Activated naive CD4-positive, alpha-beta T cell treated with anti-CD3 and anti-CD28 coated beads, Interleukin-2, amount 50 U/mL, for 24 hours (primary cell): Measurements from ENCODE around the gene RMRP.

ENCODE experiments used
- H3K27ac Mint-ChIP-seq: one replicate; pipeline ENCODE4 v1.8.0; 2021; ENCODE audit warnings: mild to moderate bottlenecking, mixed read lengths
- H3K27me3 Mint-ChIP-seq: one replicate; pipeline ENCODE4 v1.8.0; 2021; ENCODE audit warnings: mixed read lengths
- H3K36me3 Mint-ChIP-seq: one replicate; pipeline ENCODE4 v1.8.0; 2021; ENCODE audit warnings: mixed read lengths
- H3K4me1 Mint-ChIP-seq: one replicate; pipeline ENCODE4 v1.8.0; 2021; ENCODE audit warnings: mixed read lengths
- H3K4me3 Mint-ChIP-seq: one replicate; pipeline ENCODE4 v1.8.0; 2021; ENCODE audit warnings: mild to moderate bottlenecking, mixed read lengths
- H3K9me3 Mint-ChIP-seq: one replicate; pipeline ENCODE4 v1.8.0; 2021; ENCODE audit warnings: mixed read lengths

RMRP gene

DNA sequence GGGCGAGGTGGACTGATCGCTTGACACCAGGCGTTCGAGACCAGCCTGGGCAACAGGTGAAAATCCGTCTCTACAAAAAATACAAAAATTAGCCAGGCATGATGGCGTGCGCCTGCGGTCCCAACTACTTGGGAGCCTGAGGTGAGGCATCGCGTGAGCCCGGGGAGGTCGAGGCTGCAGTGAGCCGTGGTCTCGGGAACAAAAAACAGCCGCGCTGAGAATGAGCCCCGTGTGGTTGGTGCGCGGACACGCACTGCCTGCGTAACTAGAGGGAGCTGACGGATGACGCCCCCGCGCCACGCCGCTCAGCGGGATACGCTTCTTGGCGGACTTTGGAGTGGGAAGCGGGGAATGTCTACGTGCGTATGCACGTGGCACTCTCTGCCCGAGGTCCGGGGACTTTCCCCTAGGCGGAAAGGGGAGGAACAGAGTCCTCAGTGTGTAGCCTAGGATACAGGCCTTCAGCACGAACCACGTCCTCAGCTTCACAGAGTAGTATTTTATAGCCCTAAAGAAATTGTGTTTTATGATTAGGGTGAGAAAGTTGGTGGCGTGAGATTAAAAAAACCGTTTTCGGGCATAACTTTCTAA lies at the start of gene RMRP:
Gene RMRP (minus strand): TSS at position 474 of the 591 bp plus-strand sequence.
- H3K27ac Mint-ChIP-seq = peak within 1 kb of the TSS; percentile 100
- no peaks in the 10 kb centered on the region for H3K36me3 Mint-ChIP-seq

DNA sequence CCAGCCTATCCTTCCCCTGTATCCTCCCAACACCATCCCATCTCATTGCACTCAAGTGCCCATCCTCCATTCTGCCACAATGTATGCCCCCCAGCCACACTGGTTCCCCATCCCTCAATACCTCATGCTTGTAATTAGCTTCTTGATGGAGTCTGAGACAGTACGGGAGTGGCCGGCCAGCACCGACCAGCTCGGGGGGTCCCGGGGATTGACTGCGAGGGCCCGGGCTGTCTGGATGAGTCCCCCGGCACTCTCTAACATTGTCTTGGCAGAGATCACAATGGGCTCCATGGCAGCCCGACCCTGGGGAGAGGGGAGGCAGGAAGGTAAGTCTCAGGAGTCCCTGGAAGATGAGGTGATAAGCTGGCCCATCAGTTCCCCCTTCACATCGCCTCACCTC lies 49.1 kb upstream of the RMRP start:
- Mint-ChIP-seq H3K4me1 (no peaks in the 10 kb centered on the region), H3K9me3 (no peaks in the 10 kb centered on the region), H3K4me3 (no peak overlapping the region), H3K27ac (no peak overlapping the region), H3K36me3 (peaks cover 24% of the 10 kb centered on the region), H3K27me3 (no peaks in the 10 kb centered on the region)

More for the DNA sequence above, at the start of gene RMRP:
- H3K9me3 Mint-ChIP-seq = no peaks in the 10 kb centered on the region
- H3K4me3 Mint-ChIP-seq = peak within 1 kb of the TSS; percentile 88
- H3K27me3 Mint-ChIP-seq = peaks cover 2% of the 10 kb centered on the region
- peaks cover 62% of the 10 kb centered on the region for H3K4me1 Mint-ChIP-seq

DNA sequence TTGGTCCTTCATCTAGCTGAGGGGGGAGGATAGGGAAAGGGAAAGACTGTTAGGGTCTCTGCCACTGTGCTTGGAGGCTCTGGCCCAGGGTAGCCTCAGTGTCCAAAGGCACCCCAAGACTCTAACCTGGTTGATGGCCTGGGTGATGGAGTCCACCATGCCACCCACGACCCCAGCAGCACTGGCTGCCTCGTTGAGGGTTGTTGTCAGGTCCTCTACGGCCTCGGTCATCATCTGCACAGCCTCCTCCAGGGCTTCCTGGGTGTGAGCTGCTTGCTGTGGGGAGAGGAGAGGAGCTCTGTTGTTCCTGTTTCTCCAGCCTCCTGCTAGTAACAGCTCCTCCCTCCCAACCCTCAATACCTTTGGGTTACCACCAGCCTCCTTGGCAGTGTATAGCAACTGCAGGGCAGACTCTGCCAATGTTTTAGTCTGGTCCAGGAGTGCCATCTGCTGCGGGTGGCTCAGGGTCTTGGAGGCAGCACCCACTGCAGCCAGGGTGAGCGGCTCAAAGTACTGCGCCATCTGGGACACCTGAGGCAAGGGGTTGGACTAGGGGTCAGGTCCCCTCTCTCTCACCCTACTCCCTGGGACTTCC lies 48.1 kb upstream of the RMRP start:
- Mint-ChIP-seq H3K4me1 (no peaks in the 10 kb centered on the region), H3K27me3 (no peaks in the 10 kb centered on the region), H3K36me3 (peaks cover 21% of the 10 kb centered on the region), H3K9me3 (no peaks in the 10 kb centered on the region), H3K4me3 (no peak overlapping the region), H3K27ac (no peak overlapping the region)

DNA sequence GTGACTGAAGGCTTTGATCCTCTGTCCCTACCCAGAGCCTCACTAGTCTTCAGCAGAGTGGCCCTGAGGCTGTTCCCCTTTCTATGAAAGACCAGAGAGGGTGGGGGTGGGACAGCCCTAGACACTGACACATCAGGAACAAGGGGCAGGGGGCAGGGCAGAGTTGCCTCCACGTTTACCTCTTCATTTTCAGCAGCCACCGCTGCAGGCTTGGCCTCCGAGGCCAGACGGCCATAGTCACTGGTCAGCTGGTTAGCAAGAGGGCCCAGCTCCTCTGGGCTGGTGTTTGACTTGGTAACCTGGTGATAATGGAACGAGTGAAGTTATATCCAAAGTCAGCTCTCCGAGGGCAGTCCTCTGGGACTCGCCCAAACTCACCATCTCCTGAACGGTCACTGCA lies 47.6 kb upstream of the RMRP start:
- Mint-ChIP-seq H3K4me1 (no peaks in the 10 kb centered on the region), H3K27ac (no peak overlapping the region), H3K9me3 (no peaks in the 10 kb centered on the region), H3K36me3 (peaks cover 19% of the 10 kb centered on the region), H3K4me3 (no peak overlapping the region), H3K27me3 (no peaks in the 10 kb centered on the region)

DNA sequence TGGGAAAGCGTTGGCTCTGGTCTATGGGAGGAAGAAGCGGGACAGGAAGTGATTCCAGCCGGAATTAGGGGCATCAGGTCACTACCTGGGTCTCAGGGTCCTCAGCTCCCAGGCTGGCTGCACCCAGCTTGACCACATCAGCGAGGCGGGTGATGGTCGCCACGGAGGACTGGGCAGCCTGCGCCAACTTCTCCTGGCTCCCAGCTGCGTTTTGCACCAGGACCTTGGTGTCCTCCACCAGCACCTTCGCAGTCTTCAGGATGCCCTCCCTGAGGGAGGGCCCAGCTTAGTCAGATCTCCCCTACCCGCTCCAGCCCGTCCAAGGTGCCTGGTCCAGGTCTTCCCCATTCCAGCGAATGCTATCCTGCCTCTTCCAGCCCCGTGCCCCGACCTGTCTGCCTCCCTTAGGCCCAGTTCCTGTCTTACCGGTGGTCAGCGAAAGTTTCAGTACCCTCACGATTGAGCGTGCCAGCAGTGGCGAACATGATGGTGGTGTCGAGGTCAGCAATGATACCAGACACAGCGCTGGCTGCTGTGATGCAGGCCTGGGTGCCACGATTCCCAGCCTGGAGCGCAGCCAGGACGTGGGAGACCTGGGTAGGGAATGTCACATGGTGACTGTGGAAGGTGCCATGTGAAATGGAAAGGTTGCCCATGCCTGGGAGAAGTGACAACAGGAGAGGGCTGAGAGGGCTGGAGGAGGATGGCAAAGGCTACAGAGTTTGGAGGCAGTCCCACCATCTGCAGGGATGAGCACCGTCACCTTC lies 46.3 kb upstream of the RMRP start:
- H3K4me3 Mint-ChIP-seq = no peak overlapping the region
- H3K36me3 Mint-ChIP-seq = peaks cover 19% of the 10 kb centered on the region
- no peaks in the 10 kb centered on the region for H3K4me1 Mint-ChIP-seq
- no peak overlapping the region for H3K27ac Mint-ChIP-seq
- H3K9me3 Mint-ChIP-seq = no peaks in the 10 kb centered on the region
- no peaks in the 10 kb centered on the region for H3K27me3 Mint-ChIP-seq

DNA sequence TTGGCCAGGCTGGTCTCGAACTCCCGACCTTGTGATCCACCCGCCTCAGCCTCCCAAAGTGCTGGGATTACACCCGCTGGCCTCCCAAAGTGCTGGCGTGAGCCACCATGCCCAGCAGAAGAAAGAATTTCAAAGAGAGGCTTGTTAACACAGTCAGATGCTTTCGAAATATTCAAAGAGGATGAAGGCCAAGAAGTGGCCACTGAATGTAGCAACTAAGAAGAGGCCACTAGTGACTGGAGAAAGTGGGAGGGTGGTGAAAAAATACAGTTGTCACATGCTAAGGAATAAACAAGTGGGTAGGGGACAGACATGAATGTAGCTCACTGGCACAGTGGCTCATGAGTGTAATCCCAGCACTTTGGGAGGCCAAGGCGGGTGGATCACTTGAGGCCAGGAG lies 44.9 kb upstream of the RMRP start:
- Mint-ChIP-seq H3K27me3 (no peaks in the 10 kb centered on the region), H3K9me3 (no peaks in the 10 kb centered on the region), H3K36me3 (peaks cover 16% of the 10 kb centered on the region), H3K4me3 (no peak overlapping the region), H3K4me1 (no peaks in the 10 kb centered on the region), H3K27ac (no peak overlapping the region)

DNA sequence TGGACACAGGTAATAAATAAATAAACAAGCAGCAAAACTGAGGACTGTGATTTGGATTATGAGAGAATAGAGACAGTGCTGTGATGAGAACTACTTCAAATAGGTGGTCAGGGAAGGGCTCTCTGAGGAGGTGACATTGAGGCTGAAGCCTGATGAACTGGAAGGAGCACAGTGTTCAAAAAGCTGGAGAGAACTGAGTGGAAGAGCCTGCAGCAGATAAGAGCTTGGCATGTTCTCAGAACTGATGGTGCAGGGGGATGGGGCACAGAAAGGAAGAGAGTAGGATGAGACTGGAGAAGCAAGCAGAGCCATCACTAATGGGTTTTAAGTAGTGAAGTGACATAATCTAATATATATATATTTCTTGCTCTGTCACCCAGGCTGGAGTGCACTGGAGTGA lies 43.1 kb upstream of the RMRP start:
- Mint-ChIP-seq H3K4me3 (no peak overlapping the region), H3K27ac (no peak overlapping the region), H3K36me3 (peaks cover 13% of the 10 kb centered on the region), H3K27me3 (no peaks in the 10 kb centered on the region), H3K4me1 (peaks cover 8% of the 10 kb centered on the region), H3K9me3 (no peaks in the 10 kb centered on the region)

DNA sequence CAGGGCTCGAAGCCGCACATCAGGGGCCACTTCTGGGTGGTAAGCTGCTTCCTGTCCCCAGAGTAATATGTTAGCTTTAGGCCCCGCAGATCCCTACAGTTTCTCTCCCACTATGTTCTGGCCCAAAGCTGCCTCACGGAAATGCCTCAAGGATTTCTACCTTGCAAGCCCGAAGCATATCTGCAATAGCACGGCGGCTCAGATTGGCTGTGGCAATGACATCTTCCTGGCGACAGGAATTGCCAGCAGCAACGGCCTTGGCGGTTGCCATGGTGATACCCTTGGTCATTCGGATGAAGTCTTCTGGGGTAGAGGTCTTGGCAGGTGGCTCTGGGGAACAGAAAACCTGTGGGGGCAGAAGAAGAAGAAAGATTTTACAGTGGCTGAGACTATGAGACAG lies 42.2 kb upstream of the RMRP start:
- Mint-ChIP-seq H3K36me3 (peaks cover 13% of the 10 kb centered on the region), H3K27ac (no peak overlapping the region), H3K27me3 (no peaks in the 10 kb centered on the region), H3K4me1 (peaks cover 8% of the 10 kb centered on the region), H3K9me3 (no peaks in the 10 kb centered on the region), H3K4me3 (no peak overlapping the region)

DNA sequence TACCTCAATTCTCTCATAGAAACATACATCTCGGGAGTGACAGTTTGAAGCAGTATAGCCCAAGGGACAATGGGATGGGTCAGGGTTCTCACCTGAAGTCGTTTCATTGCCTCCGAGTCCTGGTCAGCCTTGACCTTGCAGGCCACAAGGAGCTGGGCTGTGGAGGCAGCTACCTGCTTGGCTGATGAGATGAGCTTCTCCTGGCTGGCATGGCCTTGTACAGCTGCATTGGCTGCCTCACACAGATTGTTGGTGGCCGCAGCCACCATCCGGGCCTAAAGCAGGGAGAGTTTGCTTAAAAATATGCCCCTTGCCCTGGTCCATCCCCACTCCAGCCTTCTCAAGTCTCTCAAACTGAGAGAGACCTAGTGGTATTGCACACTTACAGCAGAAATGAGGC lies 40.4 kb upstream of the RMRP start:
- Mint-ChIP-seq H3K4me1 (peaks cover 8% of the 10 kb centered on the region), H3K27me3 (no peaks in the 10 kb centered on the region), H3K27ac (no peak overlapping the region), H3K4me3 (no peak overlapping the region), H3K36me3 (peaks cover 10% of the 10 kb centered on the region), H3K9me3 (no peaks in the 10 kb centered on the region)

DNA sequence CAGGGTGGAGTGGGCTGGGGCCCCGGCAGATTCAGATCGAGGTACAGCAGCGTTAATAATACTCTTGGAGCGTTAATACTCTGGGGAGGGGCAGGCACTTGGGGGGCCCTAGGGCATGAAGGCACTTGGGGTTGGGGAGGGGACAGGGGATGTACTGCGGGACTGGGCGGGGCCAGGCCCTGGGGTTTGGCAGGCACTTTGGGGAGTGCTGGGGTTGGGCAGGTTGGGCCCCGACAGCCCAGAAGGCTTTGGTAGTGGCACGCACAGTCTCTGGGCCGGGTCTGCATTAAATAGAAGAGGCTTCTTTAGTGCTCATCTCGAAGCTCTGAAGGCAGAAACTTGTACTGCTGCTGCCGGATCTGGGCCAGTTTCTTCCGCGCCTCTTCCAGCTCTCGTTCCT lies 39.7 kb upstream of the RMRP start:
- Mint-ChIP-seq H3K36me3 (peaks cover 10% of the 10 kb centered on the region), H3K27ac (no peak overlapping the region), H3K27me3 (no peaks in the 10 kb centered on the region), H3K9me3 (no peaks in the 10 kb centered on the region), H3K4me1 (peaks cover 8% of the 10 kb centered on the region), H3K4me3 (no peak overlapping the region)

DNA sequence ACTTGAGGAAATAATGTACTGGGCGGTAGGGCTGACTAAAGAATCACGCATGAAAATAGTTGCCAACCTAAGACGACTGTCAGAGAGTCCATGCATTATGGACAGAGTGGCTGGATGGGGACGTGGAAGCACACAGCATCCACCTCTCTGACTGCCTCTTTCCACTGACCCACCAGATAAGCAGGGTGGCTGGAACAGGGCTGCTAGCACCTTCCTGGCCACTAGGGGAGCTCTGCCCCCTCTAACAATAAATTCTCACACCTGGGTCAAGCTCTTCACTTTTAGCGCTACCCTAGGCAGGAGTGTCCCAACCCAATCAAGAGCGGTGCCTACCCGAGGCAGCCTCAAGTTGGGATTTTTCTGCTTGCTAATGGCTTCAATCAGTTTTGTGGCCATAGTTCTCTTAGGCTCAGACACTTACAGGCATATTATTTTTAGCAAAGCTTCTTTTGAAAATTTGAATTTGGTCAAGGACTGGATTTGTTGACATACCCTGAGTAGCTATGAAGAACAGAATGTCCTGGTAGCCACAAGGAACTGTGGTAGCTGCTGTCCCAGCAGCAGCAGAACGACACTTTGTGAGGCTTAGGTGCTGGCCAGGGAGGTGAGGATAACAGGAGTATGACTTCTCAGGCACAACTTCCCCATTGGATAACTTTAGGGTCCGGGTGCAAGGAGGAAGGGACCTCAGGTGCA lies 38.8 kb upstream of the RMRP start:
- Mint-ChIP-seq H3K27ac (peak overlapping the region; percentile 46), H3K27me3 (no peaks in the 10 kb centered on the region)

DNA sequence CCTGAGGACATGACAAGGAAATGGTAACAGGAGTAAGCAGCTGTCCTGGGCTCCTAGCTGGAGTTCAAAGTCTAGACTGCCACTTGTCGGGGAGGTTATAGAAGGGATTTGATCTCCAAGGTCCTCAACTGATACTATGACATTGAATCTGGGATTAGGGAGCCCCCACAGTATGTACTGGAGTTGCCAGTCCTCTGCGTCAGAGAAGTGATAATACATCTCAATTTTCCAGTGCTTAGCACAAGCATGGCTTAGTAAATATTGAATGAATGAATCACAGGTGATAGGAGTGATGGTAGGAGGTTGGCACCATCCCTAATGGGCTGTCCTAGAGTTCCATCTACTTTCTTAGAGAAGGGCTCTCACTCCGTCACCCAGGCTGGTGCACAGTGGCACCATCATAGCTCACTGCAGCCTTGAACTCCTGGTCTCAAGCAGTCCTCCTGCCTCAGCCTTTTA lies 38.2 kb upstream of the RMRP start:
- Mint-ChIP-seq H3K4me1 (peaks cover 18% of the 10 kb centered on the region), H3K27me3 (no peaks in the 10 kb centered on the region), H3K9me3 (no peaks in the 10 kb centered on the region), H3K4me3 (no peak overlapping the region), H3K36me3 (peaks cover 10% of the 10 kb centered on the region), H3K27ac (peak overlapping the region; percentile 46)

More for the DNA sequence above, 38.8 kb upstream of the RMRP start:
- Mint-ChIP-seq H3K9me3 (no peaks in the 10 kb centered on the region), H3K4me1 (peaks cover 13% of the 10 kb centered on the region), H3K4me3 (no peak overlapping the region), H3K36me3 (peaks cover 10% of the 10 kb centered on the region)

DNA sequence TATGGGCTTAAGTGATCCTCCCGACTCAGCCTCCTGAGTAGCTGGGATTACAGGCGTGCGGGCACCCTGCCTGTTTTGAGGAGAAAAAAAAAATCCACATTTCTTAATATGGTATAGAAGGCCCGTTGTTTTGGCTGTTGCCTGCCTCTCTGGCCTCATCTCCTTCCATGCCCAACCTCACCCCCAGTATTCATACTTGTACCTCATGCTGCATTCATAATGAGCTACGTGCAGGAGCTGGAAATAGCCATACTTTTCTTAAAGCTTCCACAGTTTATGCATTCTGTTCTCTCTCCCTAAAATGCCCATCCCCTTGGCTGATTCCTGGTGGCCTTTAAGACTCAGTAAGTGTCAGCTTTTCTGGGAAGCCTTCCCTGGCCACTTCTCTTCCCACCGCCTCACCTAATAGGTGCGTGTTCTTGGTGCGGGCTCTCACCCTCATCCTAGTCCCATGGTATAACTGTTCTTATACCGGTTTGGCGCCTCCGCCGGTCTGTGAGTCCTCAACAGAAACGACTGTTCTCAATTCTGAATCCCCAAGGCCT lies 34.0 kb upstream of the RMRP start:
- Mint-ChIP-seq H3K36me3 (peaks cover 4% of the 10 kb centered on the region), H3K27me3 (no peaks in the 10 kb centered on the region), H3K27ac (peak overlapping the region; percentile 69), H3K4me1 (peaks cover 34% of the 10 kb centered on the region), H3K4me3 (peak overlapping the region; percentile 86), H3K9me3 (no peaks in the 10 kb centered on the region)

DNA sequence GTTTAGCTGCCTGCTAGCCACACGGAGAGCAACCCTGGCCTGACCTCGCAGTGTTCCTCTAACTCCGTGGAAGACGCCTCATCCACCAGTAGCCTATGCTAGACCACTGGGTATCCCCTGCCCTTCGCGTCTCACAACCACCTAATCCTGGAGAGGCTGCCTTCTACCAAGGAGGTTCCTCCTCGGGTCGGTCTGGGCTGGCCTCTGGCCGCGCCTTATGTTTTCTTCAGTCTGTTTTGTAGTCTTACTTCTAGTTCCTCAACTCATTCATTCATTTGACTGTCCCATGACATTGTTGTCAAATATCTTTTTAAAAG lies 33.5 kb upstream of the RMRP start:
- H3K36me3 Mint-ChIP-seq = no peaks in the 10 kb centered on the region
- H3K27ac Mint-ChIP-seq = peak overlapping the region; percentile 87
- H3K4me3 Mint-ChIP-seq = peak overlapping the region; percentile 86
- H3K27me3 Mint-ChIP-seq = no peaks in the 10 kb centered on the region
- H3K4me1 Mint-ChIP-seq = peaks cover 29% of the 10 kb centered on the region
- no peaks in the 10 kb centered on the region for H3K9me3 Mint-ChIP-seq

DNA sequence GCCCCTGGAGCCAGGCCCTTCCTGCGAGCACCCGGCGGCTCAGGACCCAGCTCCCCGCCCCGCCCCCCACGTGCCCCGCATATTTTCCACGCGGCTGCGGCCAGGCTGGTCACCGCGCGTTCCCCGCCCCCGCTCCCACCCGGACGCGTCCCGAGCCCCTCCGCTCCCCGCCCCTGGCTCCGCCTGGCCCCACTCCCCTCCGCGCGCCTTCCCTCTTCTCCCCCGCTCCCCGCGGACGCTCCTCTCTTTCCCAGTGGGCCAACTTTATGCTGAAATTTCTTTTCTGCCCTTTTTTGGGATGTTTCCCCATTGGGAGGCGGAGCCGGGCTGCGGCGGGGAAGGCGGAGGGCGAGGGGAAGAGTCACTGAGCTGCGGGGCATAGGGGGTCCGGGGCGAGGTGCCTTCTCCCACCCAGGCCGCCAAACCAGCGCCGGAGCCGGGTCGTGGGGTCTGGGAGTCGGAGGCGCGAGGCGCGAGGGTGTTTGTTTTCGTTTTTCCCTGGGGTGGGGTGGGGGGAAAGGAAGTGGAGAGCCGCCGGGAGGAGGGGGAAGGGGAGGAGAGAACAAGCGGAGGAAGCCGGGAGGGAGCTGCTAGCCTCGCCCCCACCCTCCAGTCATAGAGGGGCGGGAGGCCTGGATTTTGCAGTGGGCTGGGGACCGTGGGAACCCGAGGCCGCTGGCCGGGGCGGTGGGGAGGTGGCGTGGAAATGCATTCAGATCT lies 33.0 kb upstream of the RMRP start:
- Mint-ChIP-seq H3K9me3 (no peaks in the 10 kb centered on the region), H3K4me1 (peaks cover 28% of the 10 kb centered on the region), H3K36me3 (no peaks in the 10 kb centered on the region), H3K4me3 (peak overlapping the region; percentile 86), H3K27me3 (no peaks in the 10 kb centered on the region), H3K27ac (no peak overlapping the region)
